ENCODE data around the gene LYPD6. TPM values are rescaled to one million over a fixed set of nuclear protein-coding genes. Genes with fewer than 3 reads are reported as not detected.

LYPD6 gene
- total and polyA plus RNA-seq, 2 experiments from 2014 or later, result 4.9 to 12.4 TPM

GRCh38 chr2:149339324-149339723 is 8.9 kb downstream of the LYPD6 start (continued):
- TF ChIP-seq POLR2AphosphoS5 (IDR thresholded peaks at IDR 0.05; ENCODE audit: low read depth), result no peak

DNA sequence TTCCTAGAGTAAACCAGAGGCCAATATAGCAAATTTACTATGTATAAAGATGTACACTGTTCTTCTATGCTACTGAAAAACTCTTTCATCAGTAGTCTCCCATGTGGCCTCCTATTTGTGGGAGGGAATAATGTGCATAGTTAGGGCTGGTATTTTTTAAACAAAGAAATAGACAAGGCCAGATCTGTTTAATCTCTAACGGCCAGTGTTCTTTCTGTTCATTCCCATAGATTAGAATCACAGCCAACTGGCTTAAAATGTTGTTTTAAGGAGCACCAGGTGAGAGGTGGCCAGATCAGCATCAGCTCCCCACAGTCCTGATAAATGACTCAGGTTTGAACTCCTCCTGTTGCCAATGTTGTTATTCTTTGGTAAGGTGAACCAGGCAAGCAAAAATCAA is 12.1 kb downstream of the LYPD6 start:
- H4K20me1 ChIP-seq (replicated peaks; ENCODE audit: insufficient read depth), result peaks cover 4% of the 10 kb centered on the region; the same call in 1 of the 2 replicates
- DNase-seq (ENCODE audit: low spot score), result no peak
- H3K36me3 ChIP-seq (ENCODE audit: insufficient read depth), result no peaks in the 10 kb centered on the region
- TF ChIP-seq ZNF462 (CRISPR knock-in tag; IDR thresholded peaks at IDR 0.05) (no peak), JUNB (IDR thresholded peaks at IDR 0.05; ENCODE audit: unreplicated experiment) (no peak), POLR2AphosphoS5 (IDR thresholded peaks at IDR 0.05; ENCODE audit: low read depth) (no peak), REST (IDR thresholded peaks at IDR 0.05; ENCODE audit: unreplicated experiment) (no peak), EZH2phosphoT487 (IDR thresholded peaks at IDR 0.05; ENCODE audit: unreplicated experiment) (no peak), ZNF331 (CRISPR knock-in tag; IDR thresholded peaks at IDR 0.05; ENCODE audit: low read depth) (no peak), EZH2 (IDR thresholded peaks at IDR 0.05; ENCODE audit: low read depth, unreplicated experiment) (no peak)
- TF ChIP-seq, protein P1, sequence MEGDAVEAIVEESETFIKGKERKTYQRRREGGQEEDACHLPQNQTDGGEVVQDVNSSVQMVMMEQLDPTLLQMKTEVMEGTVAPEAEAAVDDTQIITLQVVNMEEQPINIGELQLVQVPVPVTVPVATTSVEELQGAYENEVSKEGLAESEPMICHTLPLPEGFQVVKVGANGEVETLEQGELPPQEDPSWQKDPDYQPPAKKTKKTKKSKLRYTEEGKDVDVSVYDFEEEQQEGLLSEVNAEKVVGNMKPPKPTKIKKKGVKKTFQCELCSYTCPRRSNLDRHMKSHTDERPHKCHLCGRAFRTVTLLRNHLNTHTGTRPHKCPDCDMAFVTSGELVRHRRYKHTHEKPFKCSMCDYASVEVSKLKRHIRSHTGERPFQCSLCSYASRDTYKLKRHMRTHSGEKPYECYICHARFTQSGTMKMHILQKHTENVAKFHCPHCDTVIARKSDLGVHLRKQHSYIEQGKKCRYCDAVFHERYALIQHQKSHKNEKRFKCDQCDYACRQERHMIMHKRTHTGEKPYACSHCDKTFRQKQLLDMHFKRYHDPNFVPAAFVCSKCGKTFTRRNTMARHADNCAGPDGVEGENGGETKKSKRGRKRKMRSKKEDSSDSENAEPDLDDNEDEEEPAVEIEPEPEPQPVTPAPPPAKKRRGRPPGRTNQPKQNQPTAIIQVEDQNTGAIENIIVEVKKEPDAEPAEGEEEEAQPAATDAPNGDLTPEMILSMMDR (conservative IDR thresholded peaks at IDR 0.05; ENCODE audit: low read depth in 2 of 2), result no peak
- TF ChIP-seq, protein P2, sequence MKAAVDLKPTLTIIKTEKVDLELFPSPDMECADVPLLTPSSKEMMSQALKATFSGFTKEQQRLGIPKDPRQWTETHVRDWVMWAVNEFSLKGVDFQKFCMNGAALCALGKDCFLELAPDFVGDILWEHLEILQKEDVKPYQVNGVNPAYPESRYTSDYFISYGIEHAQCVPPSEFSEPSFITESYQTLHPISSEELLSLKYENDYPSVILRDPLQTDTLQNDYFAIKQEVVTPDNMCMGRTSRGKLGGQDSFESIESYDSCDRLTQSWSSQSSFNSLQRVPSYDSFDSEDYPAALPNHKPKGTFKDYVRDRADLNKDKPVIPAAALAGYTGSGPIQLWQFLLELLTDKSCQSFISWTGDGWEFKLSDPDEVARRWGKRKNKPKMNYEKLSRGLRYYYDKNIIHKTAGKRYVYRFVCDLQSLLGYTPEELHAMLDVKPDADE (IDR thresholded peaks at IDR 0.05), result no peak
- no peaks in the 10 kb centered on the region; the same call in none of the 2 replicates for H3K9me2 ChIP-seq (ENCODE audit: insufficient read depth)
- H3K27me3 ChIP-seq (ENCODE audit: insufficient read depth), result no peaks in the 10 kb centered on the region
- no peak overlapping the region for H3K4me3 ChIP-seq
- peaks cover 9% of the 10 kb centered on the region; the same call in 1 of the 2 replicates for H3K79me2 ChIP-seq (replicated peaks; ENCODE audit: insufficient read depth)
- H3K27ac ChIP-seq (ENCODE audit: low read depth), result no peak overlapping the region
- H3K4me2 ChIP-seq, result no peak overlapping the region
- H3F3A ChIP-seq (replicated peaks; ENCODE audit: low read depth), result no peaks in the 10 kb centered on the region
- Mint-ChIP-seq H3K4me3 (no peak overlapping the region), H3K36me3 (ENCODE audit: low read depth) (no peaks in the 10 kb centered on the region), H3K4me1 (no peaks in the 10 kb centered on the region), H3K27me3 (ENCODE audit: insufficient read depth, low read depth, poor library complexity) (peaks cover 2% of the 10 kb centered on the region), H3K9me3 (peaks cover 3% of the 10 kb centered on the region; the same call in 2 of the 3 replicates), H3K27ac (no peak overlapping the region)
- no peak for ATAC-seq
- H2AFZ ChIP-seq, result no peak overlapping the region
- no peaks in the 10 kb centered on the region for H3K4me1 ChIP-seq (ENCODE audit: insufficient read depth)

All from GM23338 (cell line).